IMR-90 (cell line): ENCODE results near the gene KIF13A.

ENCODE experiments used
- BHLHE40 ChIP-seq: fragments of 150-350 bp; IDR thresholded peaks from 2 replicates; pipeline ENCODE4 v1.6.1; 2016; ENCODE audit warnings: mild to moderate bottlenecking, low read depth, low read length
- CEBPB ChIP-seq: IDR thresholded peaks from 2 replicates; pipeline ENCODE4 v1.6.1; 2012; ENCODE audit warnings: low read depth, low read length, improper control_type of control experiment
- MAFK ChIP-seq: IDR thresholded peaks from 2 replicates; pipeline ENCODE4 v1.6.1; 2012; ENCODE audit warnings: low read depth, low read length, improper control_type of control experiment
- MAZ ChIP-seq: IDR thresholded peaks from 2 replicates; pipeline ENCODE4 v1.6.1; 2012; ENCODE audit warnings: low read depth, mild to moderate bottlenecking, low read length, improper control_type of control experiment, moderate library complexity, borderline replicate concordance
- MXI1 ChIP-seq: IDR thresholded peaks from 2 replicates; pipeline ENCODE4 v1.6.1; 2012; ENCODE audit warnings: low read depth, mild to moderate bottlenecking, low read length, moderate library complexity, borderline replicate concordance
- POLR2A ChIP-seq: IDR thresholded peaks from 2 replicates; pipeline ENCODE4 v1.6.1; 2012; ENCODE audit warnings: mild to moderate bottlenecking, low read depth, low read length
- RCOR1 ChIP-seq: IDR thresholded peaks from 2 replicates; pipeline ENCODE4 v1.6.1; 2012; ENCODE audit warnings: mild to moderate bottlenecking, low read length, improper control_type of control experiment; ENCODE audit not compliant: insufficient replicate concordance
- RFX5 ChIP-seq: IDR thresholded peaks from 2 replicates; pipeline ENCODE4 v1.8.0; 2012; ENCODE audit warnings: low read depth, mild to moderate bottlenecking, low read length, moderate library complexity
- SMC3 ChIP-seq: fragments of 150-350 bp; IDR thresholded peaks from 2 replicates; pipeline ENCODE4 v1.6.1; 2016; ENCODE audit warnings: low read depth, mild to moderate bottlenecking, antibody characterized with exemption, low read length, moderate library complexity
- USF2 ChIP-seq: fragments of 150-350 bp; IDR thresholded peaks from 2 replicates; pipeline ENCODE4 v1.6.1; 2017; ENCODE audit warnings: mild to moderate bottlenecking, antibody characterized with exemption, low read length, low read depth
- TF ChIP-seq, protein P1 (sequence below): conservative IDR thresholded peaks from 2 replicates; pipeline ENCODE4 v1.5.1; 2012; ENCODE audit warnings: mild to moderate bottlenecking, low read depth, low read length, improper control_type of control experiment
- TF ChIP-seq, protein P2 (sequence below): fragments of 150-350 bp; IDR thresholded peaks from 2 replicates; pipeline ENCODE4 v1.6.1; 2016; ENCODE audit warnings: low read depth, mild to moderate bottlenecking, low read length, moderate library complexity, borderline replicate concordance

DNA sequence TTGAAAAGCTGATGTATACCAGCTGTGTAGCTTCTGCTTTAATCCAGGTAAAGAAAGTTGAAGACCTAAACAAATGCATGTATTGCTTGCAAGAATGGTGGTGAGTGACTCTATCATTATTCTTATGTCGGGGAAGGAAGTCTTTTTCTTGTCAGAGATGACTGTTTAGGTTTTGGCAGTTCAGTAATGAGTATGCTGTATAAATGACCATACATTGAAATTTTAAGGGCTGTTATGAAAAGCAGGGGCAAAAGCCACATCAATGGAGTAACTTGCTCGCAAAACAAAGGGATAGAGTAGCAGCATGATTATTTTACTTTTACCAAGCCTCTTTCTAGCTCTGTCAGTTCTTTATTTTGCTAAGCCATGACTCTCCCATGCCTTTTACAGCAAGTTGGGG lies 224.8 kb downstream of the KIF13A start:
- TF ChIP-seq, protein P1, sequence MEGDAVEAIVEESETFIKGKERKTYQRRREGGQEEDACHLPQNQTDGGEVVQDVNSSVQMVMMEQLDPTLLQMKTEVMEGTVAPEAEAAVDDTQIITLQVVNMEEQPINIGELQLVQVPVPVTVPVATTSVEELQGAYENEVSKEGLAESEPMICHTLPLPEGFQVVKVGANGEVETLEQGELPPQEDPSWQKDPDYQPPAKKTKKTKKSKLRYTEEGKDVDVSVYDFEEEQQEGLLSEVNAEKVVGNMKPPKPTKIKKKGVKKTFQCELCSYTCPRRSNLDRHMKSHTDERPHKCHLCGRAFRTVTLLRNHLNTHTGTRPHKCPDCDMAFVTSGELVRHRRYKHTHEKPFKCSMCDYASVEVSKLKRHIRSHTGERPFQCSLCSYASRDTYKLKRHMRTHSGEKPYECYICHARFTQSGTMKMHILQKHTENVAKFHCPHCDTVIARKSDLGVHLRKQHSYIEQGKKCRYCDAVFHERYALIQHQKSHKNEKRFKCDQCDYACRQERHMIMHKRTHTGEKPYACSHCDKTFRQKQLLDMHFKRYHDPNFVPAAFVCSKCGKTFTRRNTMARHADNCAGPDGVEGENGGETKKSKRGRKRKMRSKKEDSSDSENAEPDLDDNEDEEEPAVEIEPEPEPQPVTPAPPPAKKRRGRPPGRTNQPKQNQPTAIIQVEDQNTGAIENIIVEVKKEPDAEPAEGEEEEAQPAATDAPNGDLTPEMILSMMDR = no peak
- no peak for TF ChIP-seq RFX5
- no peak for TF ChIP-seq SMC3
- TF ChIP-seq MAZ = no peak
- TF ChIP-seq POLR2A = no peak
- TF ChIP-seq BHLHE40 = no peak
- TF ChIP-seq MXI1 = no peak
- TF ChIP-seq CEBPB = no peak
- no peak for TF ChIP-seq USF2
- TF ChIP-seq, protein P2, sequence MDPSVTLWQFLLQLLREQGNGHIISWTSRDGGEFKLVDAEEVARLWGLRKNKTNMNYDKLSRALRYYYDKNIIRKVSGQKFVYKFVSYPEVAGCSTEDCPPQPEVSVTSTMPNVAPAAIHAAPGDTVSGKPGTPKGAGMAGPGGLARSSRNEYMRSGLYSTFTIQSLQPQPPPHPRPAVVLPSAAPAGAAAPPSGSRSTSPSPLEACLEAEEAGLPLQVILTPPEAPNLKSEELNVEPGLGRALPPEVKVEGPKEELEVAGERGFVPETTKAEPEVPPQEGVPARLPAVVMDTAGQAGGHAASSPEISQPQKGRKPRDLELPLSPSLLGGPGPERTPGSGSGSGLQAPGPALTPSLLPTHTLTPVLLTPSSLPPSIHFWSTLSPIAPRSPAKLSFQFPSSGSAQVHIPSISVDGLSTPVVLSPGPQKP = no peak
- TF ChIP-seq MAFK = no peak
- TF ChIP-seq RCOR1 = no peak
